HepG2 (cell line): ENCODE results near the gene SPAG8. TPM values are rescaled to one million over a fixed set of nuclear protein-coding genes. Genes with fewer than 3 reads are reported as not detected.

Source experiments
- ATF7 ChIP-seq, 2 experiments: fragments of 450-650 bp in 1 of 2; sonication (generic) in 1 of 2; formaldehyde crosslinking in 1 of 2; IDR thresholded peaks; 2 replicates each; pipeline versions ENCODE4 v1.4.0 to v1.6.1; 2016 to 2020; ENCODE audit warnings: antibody characterized with exemption in 1 of 2, mild to moderate bottlenecking in 1 of 2, missing genetic modification reagents in 1 of 2
- ERF ChIP-seq: IDR thresholded peaks from 2 replicates; pipeline ENCODE4 v1.6.1; 2018; ENCODE audit warnings: missing biosample characterization, missing genetic modification reagents
- MIER3 ChIP-seq: IDR thresholded peaks from 2 replicates; pipeline ENCODE4 v1.6.1; 2016; ENCODE audit warnings: missing compliant biosample characterization, borderline replicate concordance
- MLLT10 ChIP-seq: sonication (generic); formaldehyde crosslinking; IDR thresholded peaks from 2 replicates; pipeline ENCODE4 v1.4.0; 2020; ENCODE audit warnings: missing genetic modification reagents
- NFE2L1 ChIP-seq: sonication (generic); formaldehyde crosslinking; IDR thresholded peaks from 2 replicates; pipeline ENCODE4 v1.4.0; 2020; ENCODE audit warnings: missing genetic modification reagents, mild to moderate bottlenecking, borderline replicate concordance
- PCBP2 ChIP-seq: fragments of 200-400 bp; formaldehyde crosslinking; optimal IDR thresholded peaks from 2 replicates; pipeline ENCODE3; 2018; ENCODE audit warnings: low read length, low read depth; ENCODE audit not compliant: poor library complexity, severe bottlenecking
- SMC3 ChIP-seq: IDR thresholded peaks from 2 replicates; pipeline ENCODE4 v1.6.1; 2011; ENCODE audit warnings: low read length, improper control_type of control experiment
- ZMYM4 ChIP-seq: sonication (generic); formaldehyde crosslinking; IDR thresholded peaks from 2 replicates; pipeline ENCODE4 v1.8.1; 2023; ENCODE audit warnings: mild to moderate bottlenecking, missing genetic modification reagents
- ZNF232 ChIP-seq: sonication (generic); formaldehyde crosslinking; IDR thresholded peaks from 2 replicates; pipeline ENCODE4 v1.4.0; 2020; ENCODE audit warnings: missing genetic modification reagents, borderline replicate concordance
- ZNF75D ChIP-seq: sonication (generic); formaldehyde crosslinking; IDR thresholded peaks from 2 replicates; pipeline ENCODE4 v1.8.1; 2023; ENCODE audit warnings: missing genetic modification reagents, mild to moderate bottlenecking, borderline replicate concordance
- ZNF790 ChIP-seq: sonication (generic); formaldehyde crosslinking; IDR thresholded peaks from 2 replicates; pipeline ENCODE4 v1.8.0; 2022; ENCODE audit warnings: missing genetic modification reagents, mild to moderate bottlenecking, borderline replicate concordance
- polyA plus RNA-seq, 8 experiments: library from polyadenylated mRNA; depleted of rRNA in 3 of 8; stranded (reverse) in 7 of 8; unstranded in 1 of 8; fragments of >200 nt; fragmentation: Illumina TruSeq in 4 of 8; extraction: Trizol in 4 of 8; gene quantifications; 2 replicates each; pipeline versions ENCODE4 v1.2.1 to v1.2.3, GENCODE V29; 2011 to 2016; ENCODE audit warnings: low read depth in 4 of 8, missing spikeins in 1 of 8, mixed read lengths in 1 of 8; ENCODE audit not compliant: insufficient read depth in 1 of 8
- total RNA-seq, 5 experiments: library from RNA; depleted of rRNA; stranded (reverse); fragments of >200 nt; fragmentation: Illumina TruSeq; extraction: Trizol; gene quantifications; 2 replicates each; pipeline ENCODE4 v1.2.3, GENCODE V29; 2016; ENCODE audit warnings: low read depth in 1 of 5
- TF ChIP-seq, protein P1 (sequence below): sonication (generic); formaldehyde crosslinking; IDR thresholded peaks from 2 replicates; pipeline ENCODE4 v1.4.0; 2020; ENCODE audit warnings: missing genetic modification reagents
- TF ChIP-seq, protein P2 (sequence below): sonication (generic); formaldehyde crosslinking; IDR thresholded peaks from 2 replicates; pipeline ENCODE4 v1.8.0; 2022; ENCODE audit warnings: mild to moderate bottlenecking, missing genetic modification reagents, borderline replicate concordance
- TF ChIP-seq, protein P3 (sequence below): IDR thresholded peaks from 2 replicates; pipeline ENCODE4 v1.6.1; 2018; ENCODE audit warnings: missing genetic modification reagents
- TF ChIP-seq, protein P4 (sequence below): sonication (generic); formaldehyde crosslinking; IDR thresholded peaks from 2 replicates; pipeline ENCODE4 v1.4.0; 2020; ENCODE audit warnings: missing genetic modification reagents, borderline replicate concordance
- TF ChIP-seq, protein P5 (sequence below): IDR thresholded peaks from 2 replicates; pipeline ENCODE4 v1.6.1; 2016; ENCODE audit warnings: missing compliant biosample characterization, missing genetic modification reagents, borderline replicate concordance

SPAG8 gene
- total and polyA plus RNA-seq, 2 of the 13 experiments (the other 11 are each of a cell fraction or from before 2014, with no cell fraction given): 0.18 to 0.27 TPM

DNA sequence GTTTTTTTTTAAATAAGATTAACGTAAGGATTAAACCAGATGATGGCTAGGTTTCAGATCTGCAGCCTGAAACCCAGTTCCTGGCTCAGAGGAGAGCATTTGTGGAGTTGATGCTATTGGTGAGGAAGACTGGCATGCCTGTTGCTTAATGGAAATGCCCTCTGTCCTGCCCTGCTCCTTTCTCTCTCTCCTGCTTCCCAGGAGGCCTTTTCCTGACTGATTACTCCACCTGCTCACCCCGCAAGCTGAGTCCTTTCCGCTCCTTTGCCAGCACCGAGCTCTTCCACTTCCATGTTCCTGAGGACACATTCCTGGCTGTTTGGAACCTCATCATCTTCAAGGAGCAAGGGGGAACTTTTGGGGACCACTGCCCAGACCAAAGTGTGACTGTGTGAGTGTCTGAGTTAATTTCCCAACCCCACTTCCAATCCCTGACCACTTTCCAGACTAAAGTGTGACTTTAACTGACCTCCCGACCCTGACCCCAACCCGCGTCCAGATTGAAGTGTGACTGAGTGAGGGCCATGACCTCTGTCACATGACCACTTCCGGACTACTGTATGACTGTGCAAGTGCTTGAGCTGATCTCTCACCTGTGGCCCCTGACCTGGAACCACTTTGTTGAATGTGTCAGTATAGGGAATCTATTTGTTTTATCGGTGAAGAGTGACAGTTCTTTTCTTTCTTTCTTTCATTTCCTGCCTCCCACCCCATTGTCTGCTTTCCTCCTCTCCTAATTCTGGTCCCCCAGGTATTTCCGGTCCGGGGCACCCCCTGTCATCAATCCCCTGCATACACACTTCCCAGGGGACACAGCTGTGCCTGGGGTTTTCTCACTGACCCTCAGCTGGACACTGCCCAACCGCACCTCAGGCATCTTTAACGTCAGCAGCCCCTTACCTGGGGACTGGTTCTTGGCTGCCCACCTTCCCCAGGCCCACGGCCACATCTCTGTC, 22.5 kb upstream of the SPAG8 start (continued):
- TF ChIP-seq PCBP2 (no peak), ATF7 (IDR thresholded peaks at IDR 0.05) (no peak), ATF7 (CRISPR knock-in tag; IDR thresholded peaks at IDR 0.05) (no peak), ZNF75D (no peak), NFE2L1 (CRISPR knock-in tag) (no peak), ZMYM4 (CRISPR knock-in tag) (peak; percentile 57), MLLT10 (CRISPR knock-in tag) (no peak), SMC3 (no peak), ZNF232 (CRISPR knock-in tag) (no peak), MIER3 (CRISPR knock-in tag) (no peak), ERF (no peak), ZNF790 (CRISPR knock-in tag) (no peak)
- TF ChIP-seq, protein P1, sequence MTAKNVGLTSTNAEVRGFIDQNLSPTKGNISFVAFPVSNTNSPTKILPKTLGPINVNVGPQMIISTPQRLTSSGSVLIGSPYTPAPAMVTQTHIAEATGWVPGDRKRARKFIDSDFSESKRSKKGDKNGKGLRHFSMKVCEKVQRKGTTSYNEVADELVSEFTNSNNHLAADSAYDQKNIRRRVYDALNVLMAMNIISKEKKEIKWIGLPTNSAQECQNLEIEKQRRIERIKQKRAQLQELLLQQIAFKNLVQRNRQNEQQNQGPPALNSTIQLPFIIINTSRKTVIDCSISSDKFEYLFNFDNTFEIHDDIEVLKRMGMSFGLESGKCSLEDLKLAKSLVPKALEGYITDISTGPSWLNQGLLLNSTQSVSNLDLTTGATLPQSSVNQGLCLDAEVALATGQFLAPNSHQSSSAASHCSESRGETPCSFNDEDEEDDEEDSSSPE: no peak
- TF ChIP-seq, protein P2, sequence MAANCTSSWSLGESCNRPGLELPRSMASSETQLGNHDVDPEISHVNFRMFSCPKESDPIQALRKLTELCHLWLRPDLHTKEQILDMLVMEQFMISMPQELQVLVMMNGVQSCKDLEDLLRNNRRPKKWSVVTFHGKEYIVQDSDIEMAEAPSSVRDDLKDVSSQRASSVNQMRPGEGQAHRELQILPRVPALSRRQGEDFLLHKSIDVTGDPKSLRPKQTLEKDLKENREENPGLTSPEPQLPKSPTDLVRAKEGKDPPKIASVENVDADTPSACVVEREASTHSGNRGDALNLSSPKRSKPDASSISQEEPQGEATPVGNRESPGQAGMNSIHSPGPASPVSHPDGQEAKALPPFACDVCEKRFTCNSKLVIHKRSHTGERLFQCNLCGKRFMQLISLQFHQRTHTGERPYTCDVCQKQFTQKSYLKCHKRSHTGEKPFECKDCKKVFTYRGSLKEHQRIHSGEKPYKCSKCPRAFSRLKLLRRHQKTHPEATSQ (CRISPR knock-in tag): no peak
- TF ChIP-seq, protein P3, sequence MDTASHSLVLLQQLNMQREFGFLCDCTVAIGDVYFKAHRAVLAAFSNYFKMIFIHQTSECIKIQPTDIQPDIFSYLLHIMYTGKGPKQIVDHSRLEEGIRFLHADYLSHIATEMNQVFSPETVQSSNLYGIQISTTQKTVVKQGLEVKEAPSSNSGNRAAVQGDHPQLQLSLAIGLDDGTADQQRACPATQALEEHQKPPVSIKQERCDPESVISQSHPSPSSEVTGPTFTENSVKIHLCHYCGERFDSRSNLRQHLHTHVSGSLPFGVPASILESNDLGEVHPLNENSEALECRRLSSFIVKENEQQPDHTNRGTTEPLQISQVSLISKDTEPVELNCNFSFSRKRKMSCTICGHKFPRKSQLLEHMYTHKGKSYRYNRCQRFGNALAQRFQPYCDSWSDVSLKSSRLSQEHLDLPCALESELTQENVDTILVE (CRISPR knock-in tag): no peak
- TF ChIP-seq, protein P4, sequence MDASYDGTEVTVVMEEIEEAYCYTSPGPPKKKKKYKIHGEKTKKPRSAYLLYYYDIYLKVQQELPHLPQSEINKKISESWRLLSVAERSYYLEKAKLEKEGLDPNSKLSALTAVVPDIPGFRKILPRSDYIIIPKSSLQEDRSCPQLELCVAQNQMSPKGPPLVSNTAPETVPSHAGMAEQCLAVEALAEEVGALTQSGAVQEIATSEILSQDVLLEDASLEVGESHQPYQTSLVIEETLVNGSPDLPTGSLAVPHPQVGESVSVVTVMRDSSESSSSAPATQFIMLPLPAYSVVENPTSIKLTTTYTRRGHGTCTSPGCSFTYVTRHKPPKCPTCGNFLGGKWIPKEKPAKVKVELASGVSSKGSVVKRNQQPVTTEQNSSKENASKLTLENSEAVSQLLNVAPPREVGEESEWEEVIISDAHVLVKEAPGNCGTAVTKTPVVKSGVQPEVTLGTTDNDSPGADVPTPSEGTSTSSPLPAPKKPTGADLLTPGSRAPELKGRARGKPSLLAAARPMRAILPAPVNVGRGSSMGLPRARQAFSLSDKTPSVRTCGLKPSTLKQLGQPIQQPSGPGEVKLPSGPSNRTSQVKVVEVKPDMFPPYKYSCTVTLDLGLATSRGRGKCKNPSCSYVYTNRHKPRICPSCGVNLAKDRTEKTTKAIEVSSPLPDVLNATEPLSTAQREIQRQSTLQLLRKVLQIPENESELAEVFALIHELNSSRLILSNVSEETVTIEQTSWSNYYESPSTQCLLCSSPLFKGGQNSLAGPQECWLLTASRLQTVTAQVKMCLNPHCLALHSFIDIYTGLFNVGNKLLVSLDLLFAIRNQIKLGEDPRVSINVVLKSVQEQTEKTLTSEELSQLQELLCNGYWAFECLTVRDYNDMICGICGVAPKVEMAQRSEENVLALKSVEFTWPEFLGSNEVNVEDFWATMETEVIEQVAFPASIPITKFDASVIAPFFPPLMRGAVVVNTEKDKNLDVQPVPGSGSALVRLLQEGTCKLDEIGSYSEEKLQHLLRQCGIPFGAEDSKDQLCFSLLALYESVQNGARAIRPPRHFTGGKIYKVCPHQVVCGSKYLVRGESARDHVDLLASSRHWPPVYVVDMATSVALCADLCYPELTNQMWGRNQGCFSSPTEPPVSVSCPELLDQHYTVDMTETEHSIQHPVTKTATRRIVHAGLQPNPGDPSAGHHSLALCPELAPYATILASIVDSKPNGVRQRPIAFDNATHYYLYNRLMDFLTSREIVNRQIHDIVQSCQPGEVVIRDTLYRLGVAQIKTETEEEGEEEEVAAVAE (CRISPR knock-in tag): no peak
- TF ChIP-seq, protein P5, sequence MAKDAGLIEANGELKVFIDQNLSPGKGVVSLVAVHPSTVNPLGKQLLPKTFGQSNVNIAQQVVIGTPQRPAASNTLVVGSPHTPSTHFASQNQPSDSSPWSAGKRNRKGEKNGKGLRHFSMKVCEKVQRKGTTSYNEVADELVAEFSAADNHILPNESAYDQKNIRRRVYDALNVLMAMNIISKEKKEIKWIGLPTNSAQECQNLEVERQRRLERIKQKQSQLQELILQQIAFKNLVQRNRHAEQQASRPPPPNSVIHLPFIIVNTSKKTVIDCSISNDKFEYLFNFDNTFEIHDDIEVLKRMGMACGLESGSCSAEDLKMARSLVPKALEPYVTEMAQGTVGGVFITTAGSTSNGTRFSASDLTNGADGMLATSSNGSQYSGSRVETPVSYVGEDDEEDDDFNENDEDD (CRISPR knock-in tag): no peak
